Putamen (tissue), 1 donor: Measurements from ENCODE around the gene CNNM4.

Source experiments
- DNase-seq: peaks from one replicate; pipeline ENCODE4 v3.0.0-alpha.2; 2016; ENCODE audit warnings: low spot score

The CNNM4 gene

GRCh38 chr2:96810783-96811192, 50.1 kb downstream of the CNNM4 start:
- DNase-seq, result no peak

GRCh38 chr2:96811917-96812316, 51.2 kb downstream of the CNNM4 start:
- DNase-seq, result no peak

DNA sequence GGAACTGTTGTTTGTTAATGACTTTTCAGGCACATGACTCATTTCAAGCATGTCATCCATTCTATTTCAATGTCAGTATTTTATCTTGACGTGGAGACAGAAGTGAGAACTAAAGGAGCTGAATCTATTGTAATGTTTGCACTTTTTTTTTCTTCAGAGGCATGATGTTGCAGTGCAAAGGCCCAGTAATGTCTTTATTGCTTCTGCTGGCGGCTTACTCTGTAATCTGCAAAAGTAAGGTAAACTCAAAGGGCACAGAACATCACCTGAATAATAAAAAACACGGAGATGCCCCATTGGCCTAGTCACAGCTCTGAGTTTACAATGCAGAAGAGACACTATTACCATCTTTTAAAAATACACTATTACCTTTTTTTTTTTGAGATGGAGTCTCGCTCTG, 53.0 kb downstream of the CNNM4 start:
- DNase-seq, result no peak

GRCh38 chr2:96815326-96816126, 54.8 kb downstream of the CNNM4 start:
- no peak for DNase-seq

DNA sequence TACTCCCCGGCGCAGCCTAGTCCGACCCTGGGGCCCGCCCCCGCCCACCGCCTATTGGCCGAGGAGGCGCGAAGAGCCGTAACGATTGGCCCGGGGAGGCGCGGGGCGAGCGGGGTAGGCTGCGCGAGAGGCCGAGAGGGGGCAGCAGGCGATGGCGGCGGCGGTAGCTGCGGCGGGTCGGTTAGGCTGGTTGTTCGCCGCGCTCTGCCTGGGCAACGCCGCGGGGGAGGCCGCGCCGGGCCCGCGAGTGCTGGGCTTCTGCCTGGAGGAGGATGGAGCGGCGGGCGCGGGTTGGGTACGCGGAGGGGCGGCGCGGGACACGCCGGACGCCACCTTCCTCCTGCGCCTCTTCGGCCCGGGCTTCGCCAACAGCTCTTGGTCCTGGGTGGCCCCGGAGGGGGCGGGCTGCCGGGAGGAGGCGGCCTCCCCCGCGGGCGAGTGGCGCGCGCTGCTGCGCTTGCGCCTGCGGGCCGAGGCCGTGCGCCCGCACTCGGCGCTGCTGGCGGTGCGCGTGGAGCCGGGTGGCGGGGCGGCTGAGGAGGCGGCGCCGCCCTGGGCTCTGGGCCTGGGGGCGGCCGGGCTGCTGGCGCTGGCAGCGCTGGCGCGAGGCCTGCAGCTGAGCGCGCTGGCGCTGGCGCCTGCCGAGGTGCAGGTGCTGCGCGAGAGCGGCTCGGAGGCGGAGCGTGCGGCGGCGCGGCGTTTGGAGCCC, 55.6 kb downstream of the CNNM4 start, which contains the start of gene CNNM3:
TSS of gene CNNM3 (plus strand) at position 142 of the 709 bp plus-strand sequence. CDS start at position 152, 10 bp downstream.
- DNase-seq, result peak; percentile 96

DNA sequence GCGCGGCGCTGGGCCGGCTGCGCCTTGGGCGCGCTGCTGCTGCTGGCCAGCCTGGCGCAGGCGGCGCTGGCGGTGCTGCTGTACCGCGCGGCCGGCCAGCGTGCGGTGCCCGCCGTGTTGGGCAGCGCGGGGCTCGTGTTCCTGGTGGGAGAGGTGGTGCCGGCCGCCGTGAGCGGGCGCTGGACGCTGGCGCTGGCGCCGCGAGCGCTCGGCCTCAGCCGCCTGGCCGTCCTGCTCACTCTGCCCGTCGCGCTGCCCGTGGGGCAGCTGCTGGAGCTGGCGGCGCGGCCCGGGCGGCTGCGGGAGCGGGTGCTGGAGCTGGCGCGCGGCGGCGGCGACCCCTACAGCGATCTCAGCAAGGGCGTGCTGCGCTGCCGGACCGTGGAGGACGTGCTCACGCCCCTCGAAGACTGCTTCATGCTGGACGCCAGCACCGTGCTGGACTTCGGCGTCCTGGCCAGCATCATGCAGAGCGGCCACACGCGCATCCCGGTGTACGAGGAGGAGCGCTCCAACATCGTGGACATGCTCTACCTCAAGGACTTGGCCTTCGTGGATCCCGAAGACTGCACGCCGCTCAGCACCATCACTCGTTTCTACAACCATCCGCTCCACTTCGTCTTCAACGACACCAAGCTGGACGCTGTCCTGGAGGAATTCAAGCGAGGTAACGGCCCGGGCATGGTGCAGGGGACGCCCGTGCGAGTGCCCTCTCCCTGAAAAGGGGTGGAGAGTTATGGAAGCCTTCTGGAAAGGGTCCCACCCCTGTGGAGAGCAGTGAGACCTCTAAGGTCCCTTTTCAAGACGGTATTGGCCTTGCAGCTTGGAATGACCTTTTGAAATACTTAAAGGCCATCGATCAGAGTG, 56.4 kb downstream of the CNNM4 start:
- no peak for DNase-seq

GRCh38 chr2:96817882-96818281, 57.2 kb downstream of the CNNM4 start:
- no peak for DNase-seq

DNA sequence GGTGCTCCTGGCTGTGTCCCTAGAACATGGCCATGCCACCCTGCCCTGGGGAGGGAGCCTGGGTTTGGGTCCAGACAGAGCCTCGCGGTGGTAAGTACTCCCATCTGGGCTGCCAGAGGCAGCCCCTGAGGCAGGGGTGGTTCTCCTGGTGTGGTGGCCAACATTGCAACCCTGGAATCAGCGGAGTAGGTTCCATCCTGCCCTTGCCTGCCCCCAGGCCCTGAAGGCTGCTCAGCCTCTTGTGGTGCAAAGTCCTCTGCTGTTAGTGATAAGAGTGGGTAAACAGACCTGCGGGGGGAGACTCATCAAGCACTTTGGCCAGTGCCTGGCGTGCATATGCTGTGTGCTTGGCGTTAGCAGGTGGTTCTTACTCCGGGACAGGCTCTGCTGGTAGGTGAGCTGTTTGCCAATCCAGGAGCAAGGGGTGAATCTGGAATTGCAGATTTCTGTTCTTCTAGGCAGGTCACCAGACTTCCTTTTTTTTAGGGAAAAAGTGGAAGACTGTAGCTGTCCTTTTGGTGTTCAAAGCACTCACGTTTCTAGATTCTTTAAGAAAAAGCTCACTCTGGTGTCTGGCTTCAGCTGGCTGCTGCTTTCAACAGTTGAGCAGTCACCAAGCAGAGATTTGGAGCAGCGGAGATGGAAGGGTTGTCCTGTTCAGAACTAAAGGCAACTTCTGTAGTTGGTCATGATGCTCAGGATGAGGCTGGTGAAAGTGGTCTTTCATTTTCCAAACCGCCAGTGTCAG, 58.6 kb downstream of the CNNM4 start:
- DNase-seq, result no peak

DNA sequence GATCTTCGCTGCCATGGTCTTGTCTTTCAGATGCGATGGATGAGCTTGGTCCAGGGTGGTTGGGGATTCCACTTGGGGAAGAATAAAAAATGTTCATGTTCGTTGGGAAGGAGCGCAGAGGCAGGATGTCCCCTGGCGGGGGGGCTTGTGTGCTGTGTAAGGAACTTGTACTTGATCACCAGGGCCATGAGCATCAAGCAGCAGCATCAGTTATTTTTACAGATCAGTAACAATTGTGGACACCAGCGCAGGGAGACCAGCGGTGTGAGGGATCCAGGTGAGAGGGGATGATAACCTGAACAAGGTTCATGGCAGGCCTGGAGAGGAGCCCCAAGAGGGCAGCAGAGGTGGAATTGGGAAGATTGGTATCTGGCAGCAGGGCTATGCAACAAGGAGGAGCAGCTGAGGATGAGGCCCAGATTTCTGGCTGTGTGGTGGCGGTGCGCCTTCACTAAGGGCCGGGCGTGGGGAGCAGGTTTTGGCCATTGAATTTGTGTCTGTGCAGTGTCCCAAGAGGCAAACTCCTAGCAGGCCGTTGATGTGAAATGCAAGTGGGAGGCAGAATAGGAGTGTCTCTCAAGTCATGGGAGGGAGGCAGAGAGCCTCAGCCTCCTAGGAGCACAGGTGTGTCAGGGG, 59.3 kb downstream of the CNNM4 start:
- no peak for DNase-seq

- no peak for DNase-seq
Measured at GRCh38 chr2:96821113-96821675, 60.5 kb downstream of the CNNM4 start.

- no peak for DNase-seq
Measured at GRCh38 chr2:96822786-96823185, 62.1 kb downstream of the CNNM4 start.

DNA sequence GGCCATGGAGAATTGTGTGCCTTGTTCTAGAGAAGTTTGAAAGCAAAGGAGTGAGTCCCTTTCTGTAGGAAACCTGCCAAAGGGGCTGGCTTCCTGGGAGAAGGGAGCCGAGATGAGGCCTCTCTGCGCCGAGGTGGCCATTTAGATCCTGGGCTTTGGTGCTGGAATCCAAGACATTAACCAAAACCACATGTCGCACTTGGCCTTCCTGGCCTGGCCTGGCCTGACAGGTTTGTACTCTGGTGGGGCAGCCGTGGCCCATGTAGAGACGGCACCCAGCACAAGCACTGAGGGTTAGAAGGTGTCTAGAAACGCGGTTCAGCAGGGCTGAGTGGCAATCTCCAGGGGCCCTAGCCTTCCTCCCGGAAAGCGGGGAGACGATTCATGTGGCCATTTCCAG, 62.5 kb downstream of the CNNM4 start:
- no peak for DNase-seq

- DNase-seq, result no peak
Measured at GRCh38 chr2:96824079-96824870, 63.6 kb downstream of the CNNM4 start.

GRCh38 chr2:96825057-96825456, 64.4 kb downstream of the CNNM4 start:
- DNase-seq, result no peak

GRCh38 chr2:96826546-96827278, 66.0 kb downstream of the CNNM4 start:
- no peak for DNase-seq

DNA sequence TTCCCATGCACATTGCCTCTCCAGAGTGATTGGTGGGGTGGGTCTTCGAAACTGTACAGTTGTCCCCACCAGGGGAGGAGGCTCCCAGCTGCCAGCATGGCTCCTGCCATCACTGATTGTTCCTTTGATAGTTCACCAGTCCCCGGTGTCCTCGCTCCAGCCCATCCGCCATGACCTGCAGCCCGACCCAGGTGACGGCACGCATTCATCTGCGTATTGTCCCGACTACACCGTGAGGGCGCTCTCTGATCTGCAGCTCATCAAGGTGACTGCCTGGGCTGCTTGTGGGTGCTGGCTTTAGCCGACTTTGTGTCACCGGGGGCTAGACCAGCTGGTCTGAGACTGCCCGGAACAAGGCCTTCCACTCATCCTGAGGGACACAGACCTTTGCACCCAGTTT, 67.7 kb downstream of the CNNM4 start:
- DNase-seq, result no peak

DNA sequence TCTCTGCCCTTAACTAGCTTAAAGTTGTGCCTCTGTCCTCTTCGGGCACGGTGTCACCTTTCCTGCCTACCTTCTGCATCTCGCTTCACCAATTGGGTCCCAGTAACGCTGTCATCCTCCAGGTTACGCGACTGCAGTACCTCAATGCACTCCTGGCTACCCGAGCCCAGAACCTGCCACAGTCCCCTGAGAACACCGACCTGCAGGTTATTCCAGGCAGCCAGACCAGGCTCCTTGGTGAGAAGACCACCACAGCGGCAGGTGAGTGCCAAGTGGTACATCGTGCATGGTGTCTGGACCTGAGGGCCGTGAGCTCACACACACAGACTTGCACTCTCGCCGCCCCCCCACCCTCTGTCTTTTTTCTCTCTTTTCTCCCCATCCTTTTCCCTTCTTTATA, 68.2 kb downstream of the CNNM4 start:
- DNase-seq, result no peak

DNA sequence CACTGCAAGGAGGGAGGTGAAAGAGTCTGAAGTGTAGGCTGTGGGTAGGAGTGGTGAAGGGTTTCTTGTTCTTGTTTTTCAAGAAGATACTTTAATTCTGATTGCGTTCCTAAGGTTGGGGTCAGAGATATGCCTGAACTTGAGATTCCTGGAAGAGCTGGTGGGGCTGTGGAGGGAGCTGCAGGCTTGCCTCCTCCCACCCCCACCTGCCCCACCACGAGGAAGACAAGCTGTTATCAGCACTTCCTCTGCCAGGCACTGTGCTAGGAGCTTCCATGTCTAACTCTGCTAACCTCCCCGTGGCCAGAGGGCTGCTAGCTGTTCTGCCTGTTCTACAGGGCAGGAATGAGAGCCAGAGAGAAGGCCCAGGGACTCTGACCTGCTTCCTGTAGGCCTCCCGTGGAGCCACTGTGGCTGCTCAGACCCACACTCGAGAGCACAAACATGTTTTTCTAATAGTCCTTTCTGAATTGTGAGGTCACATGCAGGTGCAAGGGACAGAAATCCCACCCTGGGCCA, 69.4 kb downstream of the CNNM4 start:
- no peak for DNase-seq

DNA sequence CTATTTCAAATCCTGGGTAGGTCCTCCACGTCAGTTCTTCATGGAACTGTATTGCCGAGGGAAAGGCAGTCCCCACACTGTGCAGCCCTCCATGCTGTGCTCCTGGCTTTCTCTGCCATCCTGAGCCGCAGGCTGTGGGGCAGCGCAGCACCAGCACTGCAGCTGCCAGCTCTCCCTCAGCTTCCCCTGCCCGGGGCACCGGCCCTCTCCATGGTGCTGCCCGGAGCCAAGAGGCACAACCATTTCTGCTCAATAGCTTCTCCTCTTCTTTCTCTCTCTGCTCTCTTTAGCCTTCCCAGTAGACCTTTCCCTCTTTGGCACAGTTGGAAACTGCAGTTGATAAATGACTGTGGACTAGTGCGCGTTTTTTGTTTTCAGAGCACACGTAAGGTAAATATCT, 71.0 kb downstream of the CNNM4 start:
- DNase-seq, result no peak
